GM18502 (cell line): ENCODE results near the gene OTOP1.
"Not testable (repeated sequence)": the region's sequence is repeated elsewhere in the genome, so short reads cannot be mapped to it uniquely, and the experiment has no call there.

Experiments used
- ATAC-seq: cut with Tn5 transposase; IDR thresholded peaks from one replicate; pipeline ENCODE4 v1.9.1; 2021; ENCODE audit warnings: mild to moderate bottlenecking; ENCODE audit not compliant: unreplicated experiment, poor library complexity

Gene OTOP1

DNA sequence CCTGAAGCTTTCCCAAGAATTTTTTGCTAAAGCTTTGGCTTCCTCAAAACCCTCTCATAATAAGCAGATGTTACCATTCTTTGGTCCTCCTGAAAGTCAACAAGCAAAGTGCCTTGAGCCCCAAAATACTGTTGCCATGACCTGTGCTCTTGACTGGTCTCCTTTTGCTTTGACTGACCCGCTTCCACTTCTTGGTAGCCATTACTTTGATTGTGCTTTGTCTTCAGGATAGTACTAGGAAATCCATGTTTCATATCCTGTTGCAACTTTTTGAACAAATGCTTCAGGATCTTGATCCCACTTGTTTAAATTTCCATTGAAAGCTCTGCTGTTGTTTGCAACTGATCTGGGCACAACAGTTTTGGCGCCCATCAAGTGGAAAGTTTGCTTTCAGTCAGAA lies 6.9 kb upstream of the OTOP1 start:
- no peak for ATAC-seq

DNA sequence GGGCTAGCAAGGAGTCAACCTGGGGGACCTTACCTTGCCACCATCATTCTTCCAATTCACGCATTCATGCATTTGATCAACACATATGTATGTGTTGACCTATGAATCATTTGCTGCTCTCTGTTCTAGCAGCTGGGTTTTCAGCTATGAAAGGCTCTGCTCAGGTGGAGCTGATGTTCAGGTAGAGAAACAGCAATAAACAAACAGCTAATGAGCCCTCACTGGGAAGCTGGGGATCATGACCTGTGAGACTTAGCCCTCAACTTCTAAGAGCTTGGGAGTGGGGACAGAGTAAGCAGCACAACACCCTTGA lies 1.6 kb upstream of the OTOP1 start:
- no peak for ATAC-seq

DNA sequence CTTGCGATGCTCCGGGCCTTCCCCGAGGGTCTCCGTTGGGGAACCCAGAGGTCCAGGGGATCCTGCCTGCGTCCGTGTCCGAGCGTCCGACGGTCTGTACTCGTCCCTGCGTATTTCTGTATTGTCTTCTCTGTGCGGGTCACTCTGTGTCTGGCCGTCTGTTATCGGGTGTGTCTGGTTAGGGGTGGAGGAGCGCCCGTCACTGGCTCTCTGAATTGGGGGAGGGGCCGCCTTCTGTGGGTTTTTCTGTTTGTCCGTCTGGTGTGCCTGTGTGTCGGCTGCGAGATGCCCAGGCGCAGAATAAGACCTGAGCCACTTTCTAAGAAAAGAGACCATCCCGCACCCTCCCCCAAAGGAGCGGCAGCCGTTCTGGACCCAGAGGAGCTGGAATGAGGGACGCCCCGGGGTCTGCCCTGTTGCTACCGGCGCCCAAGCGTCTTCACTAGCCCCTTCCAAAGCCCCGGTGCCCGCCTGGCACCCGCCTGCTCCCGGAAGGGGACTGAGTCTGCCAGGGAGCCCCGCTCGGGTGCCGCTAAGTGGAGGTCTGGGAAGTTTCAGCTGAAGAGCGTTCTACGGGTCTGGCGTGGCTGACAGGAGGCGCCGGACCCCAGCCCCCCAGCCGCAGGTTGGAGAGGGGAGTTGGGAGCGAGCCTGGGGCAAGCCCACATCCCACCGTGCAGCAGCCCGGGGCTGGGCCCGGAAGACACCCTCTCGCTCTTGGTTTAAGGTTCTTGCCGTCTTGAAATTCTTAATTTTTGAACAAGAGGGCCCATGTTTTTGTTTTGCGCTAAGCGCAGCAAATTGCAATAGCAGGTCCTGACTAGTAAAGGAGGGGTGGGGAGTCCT lies 1.0 kb upstream of the OTOP1 start:
- no peak for ATAC-seq

DNA sequence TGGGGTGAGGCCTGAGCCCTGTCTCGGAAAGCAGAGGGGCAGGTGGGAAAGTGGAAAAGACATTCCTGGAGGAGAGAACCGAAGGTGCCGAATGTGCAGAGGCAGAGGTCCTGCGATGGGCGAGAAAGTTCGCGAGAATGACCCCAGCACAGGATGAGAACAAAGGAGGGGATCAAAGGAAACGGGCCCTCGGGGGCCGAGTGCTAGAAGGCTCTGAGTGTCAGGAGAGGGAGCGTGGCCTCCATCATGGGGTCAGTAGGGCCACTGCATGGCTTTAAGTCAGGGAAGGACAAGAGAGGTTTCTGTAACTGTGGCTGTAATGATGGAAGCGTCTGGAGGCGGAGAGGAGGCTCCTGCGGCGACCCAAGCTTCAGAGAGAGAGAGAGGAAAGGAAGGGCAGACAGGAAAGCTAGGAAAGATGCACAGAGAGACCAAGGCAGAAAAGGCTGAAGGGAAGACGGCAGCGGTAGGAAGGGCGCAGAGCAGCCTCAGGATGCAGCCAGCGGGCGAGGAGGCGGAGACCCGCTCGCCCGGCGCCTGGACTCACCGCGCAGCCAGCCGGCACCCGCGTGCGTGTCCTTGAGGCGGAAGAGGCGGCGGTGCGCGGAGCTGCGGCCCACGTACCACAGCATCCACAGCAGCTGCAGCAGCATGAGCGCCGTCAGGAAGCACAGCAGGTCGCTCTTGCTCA lies 669 bp downstream of the OTOP1 start:
- ATAC-seq: no peak

DNA sequence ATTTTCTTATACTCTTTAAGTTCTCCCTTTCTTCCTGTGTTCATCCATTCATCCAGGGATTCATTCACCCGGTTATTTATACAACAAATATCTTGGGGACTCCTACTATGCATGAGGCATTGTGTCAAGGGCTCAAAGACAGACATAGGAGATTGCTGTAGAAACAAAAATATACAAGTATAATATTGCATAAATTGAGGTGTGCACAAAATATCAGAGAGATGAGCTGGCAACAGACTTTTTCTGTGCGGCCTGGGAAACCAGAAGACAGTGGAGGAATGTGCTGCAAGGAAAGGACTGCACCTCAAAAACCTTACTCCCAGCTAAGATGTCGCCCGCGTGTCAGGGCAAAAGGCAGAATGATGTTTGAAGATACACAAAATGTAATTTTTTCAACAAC lies 9.6 kb downstream of the OTOP1 start:
- ATAC-seq: no peak

DNA sequence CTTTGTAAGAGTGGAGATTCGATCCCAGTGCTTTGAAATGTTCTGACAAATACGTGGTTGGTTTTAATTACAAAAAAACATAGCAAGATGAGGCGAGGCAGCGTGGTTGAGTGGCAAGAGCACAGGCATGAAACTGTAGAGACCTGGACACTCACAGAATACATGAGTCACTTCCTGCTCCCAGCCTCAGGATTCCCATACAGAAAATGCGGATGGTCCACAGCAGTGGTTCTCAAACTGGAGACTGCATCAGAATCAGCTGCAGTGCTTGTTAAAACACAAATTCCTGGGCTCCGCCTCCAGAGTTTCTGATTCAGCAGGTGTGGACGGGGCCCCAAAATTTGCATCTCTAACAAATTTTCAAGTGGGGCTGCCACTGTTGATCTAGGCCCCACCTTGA lies 10.1 kb downstream of the OTOP1 start:
- ATAC-seq: no peak

DNA sequence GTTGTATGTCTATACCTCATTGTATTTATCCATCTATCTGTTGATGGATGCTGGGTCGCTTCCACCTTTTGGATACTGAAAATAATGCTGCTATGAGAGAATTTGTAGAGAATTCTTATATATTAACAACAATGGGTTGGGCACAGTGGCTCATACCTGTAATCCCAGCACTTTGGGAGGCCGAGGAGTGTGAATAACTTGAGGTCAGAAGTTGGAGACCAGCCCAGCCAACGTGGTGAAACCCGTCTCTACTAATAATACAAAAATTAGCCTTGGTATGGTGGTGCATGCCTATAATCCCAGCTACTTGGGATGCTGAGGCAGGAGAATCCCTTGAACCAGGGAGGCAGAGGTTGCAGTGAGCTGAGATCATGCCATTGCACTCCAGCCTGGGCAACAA lies 13.1 kb downstream of the OTOP1 start:
- not testable (repeated sequence) for ATAC-seq

DNA sequence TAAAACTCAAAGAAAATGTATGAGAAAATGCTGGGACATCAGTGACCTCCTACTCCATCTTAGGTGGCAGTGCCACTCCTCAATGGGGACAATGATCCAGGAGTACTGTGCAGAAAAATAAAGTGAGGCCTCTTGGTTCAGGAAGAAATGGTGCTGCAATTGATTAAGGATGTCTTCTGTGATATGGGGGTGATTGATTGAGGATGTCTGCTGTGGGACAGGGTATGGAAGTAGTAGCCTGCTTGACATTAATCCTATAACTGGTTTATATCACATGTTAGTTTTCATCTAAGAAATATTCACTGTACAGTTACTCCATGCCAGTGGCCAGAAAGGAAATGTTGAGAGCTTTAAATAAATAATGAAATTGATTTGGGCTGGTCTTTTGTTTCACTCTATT lies 20.5 kb downstream of the OTOP1 start:
- no peak for ATAC-seq

DNA sequence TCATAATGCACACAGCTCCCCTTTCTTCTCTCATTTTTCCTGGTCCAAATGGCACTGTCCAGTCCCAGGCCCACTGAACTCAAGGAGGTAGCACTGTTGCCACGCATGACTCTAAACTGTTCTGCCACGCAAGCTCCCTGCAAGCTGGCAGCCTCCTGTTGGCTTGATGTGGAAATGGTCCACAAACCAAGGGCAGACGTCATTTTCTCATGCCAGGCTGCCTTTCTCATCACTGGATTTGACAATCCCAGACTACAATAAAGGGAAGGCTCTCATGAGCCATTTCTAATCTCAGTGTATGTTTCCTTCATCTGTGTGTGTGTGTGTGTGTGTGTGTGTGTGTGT lies 22.4 kb downstream of the OTOP1 start:
- no peak for ATAC-seq

DNA sequence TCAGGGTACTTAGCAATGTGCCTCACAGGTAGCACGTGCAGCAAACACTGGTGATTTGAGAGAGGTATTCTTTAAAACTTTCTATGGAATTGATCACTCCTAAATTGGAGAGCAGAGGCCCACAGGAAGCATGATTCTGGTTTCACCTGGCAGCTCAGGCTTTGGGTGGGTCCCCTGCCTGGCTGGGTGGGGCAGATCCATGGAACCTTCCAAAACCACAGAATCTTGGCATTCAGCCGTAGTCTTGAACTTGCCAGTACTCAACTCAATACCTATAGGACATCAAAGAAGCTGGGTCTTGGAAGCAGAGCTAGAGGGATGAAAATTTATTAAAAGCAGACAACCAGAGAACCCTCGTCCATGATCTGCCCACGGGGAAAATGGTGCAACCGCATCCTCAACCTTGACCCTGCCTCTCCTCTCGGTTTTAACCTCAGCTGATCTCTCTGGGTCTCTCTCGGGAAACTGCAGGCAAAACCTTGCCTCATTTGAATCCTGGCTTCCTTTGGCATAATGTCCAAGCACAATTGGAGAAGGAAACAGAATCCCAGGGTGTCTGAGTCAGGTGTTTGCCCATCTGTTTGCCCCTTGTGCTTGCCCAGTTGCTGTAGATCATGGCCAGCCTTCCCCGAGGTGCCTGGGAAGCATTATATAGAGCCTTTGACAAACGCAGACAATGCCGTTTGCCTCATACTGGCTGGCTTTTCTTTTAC lies 22.9 kb downstream of the OTOP1 start:
- ATAC-seq: no peak

DNA sequence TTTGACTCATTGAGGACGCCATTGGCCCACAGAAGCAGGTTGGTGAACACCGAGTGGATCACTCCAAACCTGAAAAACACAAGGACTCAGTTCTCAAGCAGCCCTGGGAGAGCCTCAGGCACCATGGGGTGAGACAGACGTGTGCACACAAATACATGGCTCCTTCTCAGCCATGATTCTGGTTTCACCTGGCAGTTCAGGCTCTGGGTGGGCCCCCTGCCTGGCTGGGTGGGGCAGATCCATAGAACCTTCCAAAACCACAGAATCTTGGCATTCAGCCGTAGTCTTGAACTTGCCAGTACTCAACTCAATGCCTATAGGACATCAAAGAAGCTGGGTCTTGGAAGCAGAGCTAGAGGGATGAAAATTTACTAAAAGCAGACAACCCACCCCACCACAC lies 24.2 kb downstream of the OTOP1 start:
- ATAC-seq: no peak

DNA sequence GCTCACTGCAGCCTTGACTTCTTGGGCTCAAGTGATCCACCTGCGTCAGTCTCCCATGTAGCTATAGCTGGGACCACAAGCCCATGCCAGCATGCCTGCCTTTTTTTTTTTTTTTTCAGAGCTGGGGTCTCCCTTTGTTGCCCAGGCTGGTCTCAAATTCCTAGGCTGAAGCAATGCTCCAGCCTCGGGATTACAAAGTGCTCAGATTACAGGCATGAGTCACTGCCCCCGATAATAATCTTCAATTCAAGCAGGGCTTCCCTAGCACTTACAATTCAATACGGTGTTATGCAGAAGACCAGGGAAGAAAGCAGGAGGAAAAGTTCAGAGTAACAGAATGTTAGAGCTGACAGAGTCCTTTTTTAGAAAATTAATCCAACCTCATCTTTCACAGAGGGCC lies 26.1 kb downstream of the OTOP1 start:
- no peak for ATAC-seq

DNA sequence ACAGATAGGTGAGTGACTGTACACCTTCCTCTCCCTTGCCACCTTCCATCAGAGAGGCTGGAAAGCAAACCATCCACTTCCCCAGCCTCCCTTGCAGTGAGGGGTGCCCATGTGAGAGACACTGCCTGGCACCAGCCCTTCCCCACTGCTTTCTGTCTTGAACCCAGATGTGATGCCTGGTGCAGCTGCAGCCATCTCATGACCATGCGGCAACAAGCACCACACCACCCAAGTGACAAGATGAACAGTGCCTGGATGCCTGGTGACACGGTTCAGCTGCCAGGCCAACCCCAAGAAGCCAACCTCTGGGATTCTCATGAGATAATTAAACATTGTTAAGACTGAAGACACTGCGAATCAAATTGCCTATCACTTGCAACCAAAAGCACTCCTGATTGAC lies 31.4 kb downstream of the OTOP1 start:
- no peak for ATAC-seq

DNA sequence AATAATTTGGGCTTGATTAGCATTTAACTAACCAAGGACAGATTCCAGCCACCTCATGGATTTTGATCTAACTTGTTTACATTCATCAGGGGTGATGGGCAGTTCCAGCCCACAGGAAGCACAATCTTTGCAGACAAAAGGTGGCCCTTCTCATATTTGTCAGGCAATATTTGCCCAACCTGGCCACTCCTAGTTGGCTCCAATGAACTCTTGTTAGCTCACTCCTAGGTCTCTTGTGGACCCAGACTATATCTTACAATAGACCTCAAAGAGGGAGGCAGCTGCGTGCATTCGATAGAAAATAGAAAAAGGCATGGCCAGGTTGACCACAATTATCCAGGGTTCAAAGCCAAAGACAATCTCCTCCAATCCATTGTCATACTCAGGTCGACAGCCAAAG lies 38.2 kb downstream of the OTOP1 start:
- not testable (repeated sequence) for ATAC-seq

DNA sequence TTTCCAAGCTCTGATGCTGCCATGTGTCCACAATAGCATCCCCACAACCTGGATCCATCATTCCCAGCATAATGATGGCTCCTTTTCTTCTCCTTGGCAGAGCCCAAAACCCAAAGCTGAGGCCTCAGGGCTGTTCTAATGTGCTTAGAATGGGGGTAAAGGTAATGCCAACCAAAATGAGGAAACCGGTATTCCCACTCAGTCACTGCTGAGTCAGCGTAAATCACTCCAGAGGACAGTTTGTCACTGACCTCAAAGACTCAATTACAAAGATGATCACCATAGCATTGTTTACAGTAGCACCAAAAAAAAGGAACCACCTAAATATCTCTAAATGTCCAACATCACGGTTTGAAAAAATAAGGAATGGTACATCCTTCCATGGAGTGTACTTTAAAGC lies 41.2 kb downstream of the OTOP1 start:
- no peak for ATAC-seq

DNA sequence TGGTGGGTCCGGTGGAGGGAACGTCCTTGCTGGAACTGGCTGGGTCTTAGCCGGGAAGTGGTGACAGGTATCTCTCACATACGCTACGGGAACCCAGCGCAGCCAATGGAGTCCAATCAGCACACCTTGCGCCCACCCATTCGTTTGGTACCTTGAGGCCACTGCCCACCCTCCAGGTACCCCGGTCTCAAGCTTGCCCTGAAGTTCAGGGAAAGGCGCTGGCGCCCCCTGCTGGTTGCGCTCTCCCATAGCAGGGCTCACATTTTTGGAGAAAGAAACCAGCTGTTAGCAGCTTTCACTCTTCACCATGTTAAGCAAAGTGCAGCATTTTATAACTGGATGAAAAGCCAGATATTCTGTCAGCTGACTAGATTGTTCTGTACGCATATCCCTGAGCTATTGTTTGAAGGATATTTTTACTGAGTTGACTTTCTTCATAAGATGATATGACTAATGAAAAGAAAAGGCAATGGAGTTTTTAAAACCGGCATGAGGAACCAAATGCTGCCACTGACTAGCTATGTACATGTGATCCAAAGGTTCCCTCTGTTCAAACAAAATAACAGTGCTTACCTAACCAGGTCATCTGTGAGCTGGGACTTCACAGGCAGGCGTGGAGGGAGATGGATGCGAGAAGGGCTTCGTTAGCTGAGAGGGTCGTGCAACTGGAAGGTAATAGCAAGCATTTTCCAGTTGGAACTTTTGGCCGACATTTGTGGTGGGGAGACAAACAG lies 43.7 kb downstream of the OTOP1 start:
- no peak for ATAC-seq

DNA sequence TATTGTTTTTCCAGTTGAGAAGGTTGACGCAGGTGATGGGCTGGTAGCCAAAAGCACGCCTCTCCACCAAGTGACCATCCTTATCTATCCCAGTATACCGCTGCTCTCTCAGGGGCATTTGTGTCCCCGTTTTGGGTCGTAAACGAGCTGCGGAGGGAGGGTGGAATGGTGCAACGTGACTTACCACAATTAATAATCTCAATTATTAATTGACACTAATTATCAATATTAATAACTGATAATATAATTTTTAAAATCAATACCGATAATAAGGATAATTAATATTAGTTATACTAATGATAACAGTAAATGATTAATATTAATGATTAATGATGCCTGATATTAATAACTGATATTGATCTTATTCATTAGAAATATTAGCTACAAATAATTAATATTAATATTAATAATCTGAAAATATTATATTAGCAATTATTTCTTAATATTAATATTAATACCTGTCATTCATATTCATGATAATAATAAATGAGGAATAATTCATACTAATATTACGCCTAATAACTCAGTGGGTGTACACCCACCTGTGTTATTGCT lies 56.1 kb downstream of the OTOP1 start:
- no peak for ATAC-seq

DNA sequence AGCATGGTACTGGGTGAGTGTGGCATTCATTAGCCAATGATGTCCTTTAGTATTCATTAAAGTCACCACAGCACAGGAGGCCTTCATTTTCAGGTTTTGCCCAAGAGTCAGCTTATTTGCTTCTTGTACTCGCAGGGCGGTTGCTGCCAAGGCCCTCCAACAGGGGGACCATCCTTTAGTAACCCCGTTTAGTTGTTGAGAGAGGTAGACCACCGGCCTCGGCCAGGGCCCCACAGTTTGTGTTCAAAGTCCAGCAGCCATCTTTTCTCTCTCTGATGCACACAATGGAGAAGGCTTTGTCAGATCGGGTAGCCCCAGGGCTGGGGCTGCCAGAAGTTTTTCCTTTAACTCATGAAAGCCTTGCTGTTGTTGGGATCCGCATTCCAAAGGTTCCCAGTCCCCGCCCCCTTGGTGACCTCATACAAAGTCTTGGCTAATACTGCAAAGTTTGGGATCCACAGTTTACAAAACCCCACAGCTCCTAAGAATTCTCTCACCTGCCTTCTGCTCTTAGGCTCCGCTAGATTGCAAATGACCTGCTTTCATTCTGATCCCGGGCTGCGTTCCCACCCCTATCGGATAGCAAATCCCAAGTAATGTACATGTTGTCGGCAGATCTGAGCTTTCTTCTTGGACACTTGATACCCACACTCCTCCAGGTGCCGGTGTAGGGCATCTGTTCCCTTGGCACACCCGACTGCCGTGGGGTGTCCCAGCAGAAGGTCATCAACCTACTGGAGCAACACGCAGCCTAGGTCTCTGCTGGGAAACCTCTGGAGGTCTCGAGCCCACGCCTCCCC lies 58.5 kb downstream of the OTOP1 start:
- not testable (repeated sequence) for ATAC-seq

DNA sequence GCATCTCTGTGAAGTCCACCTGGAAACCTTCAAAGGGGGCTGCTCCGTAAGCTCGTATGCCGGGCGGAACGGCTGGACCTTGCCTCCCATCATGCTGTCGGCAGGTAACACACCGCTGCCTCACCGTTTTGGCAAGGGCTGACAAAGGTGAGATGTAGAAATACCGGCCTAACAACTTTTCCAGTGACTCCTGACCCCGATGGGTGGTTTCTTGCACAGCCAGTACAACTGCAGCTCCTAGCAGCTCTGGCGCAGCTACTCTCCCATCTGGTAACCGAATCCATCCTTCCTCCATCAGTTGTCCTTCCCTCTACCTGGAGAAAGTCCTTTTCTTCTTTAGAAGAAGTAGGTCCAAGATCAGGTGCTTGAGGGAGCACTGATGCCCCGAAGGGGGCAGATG lies 59.7 kb downstream of the OTOP1 start:
- ATAC-seq: not testable (repeated sequence)
